Suprapubic skin (tissue), 4 donors: ENCODE measurements around the gene RSPRY1.

Experiments
- POLR2A ChIP-seq, 2 donors: fragments of 450-650 bp; IDR thresholded peaks; one replicate each; pipeline ENCODE4 v1.6.1; 2017; ENCODE audit warnings: antibody characterized with exemption in 2 of 2, mild to moderate bottlenecking in 2 of 2, moderate library complexity in 2 of 2
- POLR2AphosphoS5 ChIP-seq, 3 donors: sonication (generic); formaldehyde crosslinking; IDR thresholded peaks; one replicate each; pipeline ENCODE4 v1.6.1; 2017; ENCODE audit warnings: antibody characterized with exemption in 3 of 3

GRCh38 chr16:57258910-57259475 lies 72.9 kb downstream of the RSPRY1 start:
- TF ChIP-seq POLR2A (IDR thresholded peaks at IDR 0.05) (no peak), POLR2AphosphoS5 (IDR thresholded peaks at IDR 0.05) (no peak)
